GM19452 (cell line): ENCODE measurements around the gene CATSPER3.

ENCODE experiments used
- ATAC-seq: cut with Tn5 transposase; IDR thresholded peaks from one replicate; pipeline ENCODE4 v1.9.1; 2021; ENCODE audit not compliant: unreplicated experiment

Gene CATSPER3

DNA sequence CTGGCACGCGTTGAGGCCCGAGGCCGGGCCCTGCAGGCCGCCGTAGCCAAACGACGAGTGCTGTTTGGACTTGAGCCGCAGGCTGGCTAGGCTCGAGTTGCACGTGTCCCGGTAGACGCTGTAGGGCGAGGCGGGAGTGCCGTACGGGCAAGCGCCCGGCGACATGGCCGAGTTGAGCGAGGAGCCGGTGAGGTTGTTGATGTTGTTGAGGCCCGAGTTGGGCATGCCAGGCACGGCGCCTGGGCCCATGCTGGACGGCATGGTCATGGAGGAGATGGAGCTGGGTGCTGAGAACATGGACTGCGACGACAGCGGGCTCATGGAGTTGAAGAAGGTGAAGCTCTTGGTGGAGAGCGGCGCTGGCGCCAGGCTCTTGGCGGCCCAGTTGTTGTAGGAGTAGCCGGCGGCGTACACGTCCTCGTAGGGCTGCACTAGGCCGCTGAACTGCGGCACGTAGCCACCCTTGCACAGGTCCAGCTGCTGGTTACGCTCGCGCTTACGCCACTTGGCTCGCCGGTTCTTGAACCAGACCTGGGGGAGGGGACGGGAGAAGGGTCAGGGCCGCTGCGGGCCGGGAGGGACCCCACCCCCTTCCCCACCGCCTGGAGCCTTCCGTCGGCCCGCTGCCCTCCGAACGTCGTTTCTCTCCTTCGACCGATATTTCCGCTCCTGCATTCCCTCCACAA lies 61.2 kb downstream of the CATSPER3 start:
- no peak for ATAC-seq

DNA sequence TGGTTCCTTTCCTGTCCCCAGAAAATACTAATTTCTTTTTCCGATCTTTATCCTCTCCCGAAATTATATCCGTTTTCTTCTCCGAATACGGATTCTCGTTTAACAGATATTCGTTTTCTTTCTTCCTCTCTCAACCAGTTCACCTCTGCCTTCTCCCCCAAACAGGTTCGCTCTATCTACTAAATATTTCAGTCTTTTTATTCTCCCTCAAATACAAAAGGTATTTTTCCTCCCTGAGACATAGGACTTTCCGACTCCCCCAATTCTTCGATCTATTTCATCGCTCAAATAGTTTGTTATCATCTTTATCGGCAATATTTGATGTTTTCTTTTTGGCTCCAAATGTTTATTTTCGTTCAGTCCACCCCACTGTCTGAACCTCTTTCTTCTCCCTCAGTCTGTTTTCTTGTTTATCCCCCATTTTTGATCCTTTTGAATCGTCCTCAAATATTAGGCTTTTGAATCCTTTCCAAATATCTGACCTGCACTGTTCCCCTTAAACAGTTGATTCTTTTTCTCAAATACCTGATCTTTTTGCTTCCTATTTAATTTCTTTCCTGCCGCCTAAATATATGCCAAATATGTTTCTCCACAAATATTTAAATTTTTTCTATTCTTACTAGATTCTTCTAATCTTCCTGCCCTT lies 61.9 kb downstream of the CATSPER3 start:
- ATAC-seq: no peak

DNA sequence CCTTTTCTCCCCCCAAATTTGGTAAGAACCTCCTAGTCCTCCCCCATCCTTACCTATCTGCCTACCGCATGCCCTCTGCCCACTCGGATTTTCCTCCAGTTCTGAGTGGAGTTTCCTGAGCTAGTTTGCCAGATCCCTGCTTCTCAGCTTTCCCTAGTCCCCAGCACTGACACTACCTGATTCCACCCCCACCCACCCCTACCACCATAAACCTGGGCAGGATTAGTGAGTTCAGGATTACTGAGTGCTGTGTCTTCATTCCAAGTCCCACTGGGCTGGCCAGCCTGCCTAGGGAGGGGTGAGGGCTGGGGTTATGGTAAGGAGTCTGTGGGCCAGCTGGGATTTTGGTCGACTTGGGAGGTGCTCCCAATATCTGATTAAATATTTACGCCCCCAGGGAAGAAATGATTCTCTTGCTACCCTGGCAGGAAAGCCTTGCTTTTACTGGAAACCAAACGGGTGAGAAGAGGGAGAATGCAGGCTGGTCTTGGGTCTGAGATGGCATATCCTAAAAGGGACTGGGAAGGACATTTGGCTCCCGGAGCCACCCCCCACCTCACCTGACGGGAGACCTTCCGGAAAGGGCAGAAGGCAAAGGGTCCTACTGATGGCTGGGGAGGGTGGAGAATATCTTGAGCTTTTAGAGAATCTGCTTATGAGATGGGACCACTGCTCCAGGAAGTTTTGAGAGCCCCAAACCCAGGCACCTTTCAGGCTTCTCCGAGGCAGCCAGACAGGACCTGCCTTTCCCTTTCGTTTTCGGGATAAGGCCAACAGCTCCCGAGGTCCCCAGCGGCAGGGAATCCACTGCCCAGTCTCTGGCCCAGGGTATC lies 62.6 kb downstream of the CATSPER3 start:
- no peak for ATAC-seq

DNA sequence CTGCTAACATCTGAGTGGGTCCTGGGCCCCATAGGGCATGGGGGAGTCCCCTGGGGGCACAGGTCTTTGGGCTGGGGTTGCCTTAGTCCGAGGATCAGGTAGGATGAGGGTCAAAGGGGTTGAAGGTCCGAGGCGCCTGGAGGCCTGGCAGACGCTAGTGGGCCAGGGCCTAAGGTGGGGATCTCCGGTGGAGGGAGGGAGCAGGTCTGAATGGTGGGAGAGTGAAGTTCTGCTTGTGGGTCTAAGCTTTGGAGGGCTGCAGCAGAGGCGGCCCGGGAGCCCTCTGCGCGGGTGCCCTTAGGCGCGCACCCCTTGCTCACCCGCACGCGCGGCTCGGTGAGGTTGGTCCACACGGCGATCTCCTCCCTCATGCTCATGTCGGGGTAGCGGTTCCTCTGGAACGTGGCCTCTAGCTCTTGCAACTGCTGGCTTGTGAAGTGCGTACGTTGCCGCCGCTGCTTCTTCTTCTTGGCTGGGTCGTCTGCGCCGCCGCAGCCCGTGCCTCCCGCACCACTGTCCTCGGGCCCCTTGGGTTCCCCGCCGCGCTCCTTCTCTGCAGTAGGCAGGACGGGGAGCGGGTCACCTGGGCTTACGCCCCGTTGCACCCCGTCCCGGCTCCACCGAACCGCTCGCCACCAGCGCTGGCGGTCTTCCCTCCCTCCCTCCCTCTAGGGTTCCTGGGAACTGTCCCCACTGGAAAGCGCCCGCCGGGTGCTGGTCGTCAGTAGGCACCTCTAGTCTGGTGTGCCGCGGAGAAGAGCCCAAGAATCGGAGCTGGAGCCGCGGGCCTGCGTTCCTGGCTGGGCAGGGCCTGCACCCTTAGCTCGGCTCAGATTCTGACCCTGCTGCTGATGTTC lies 63.5 kb downstream of the CATSPER3 start:
- no peak for ATAC-seq

DNA sequence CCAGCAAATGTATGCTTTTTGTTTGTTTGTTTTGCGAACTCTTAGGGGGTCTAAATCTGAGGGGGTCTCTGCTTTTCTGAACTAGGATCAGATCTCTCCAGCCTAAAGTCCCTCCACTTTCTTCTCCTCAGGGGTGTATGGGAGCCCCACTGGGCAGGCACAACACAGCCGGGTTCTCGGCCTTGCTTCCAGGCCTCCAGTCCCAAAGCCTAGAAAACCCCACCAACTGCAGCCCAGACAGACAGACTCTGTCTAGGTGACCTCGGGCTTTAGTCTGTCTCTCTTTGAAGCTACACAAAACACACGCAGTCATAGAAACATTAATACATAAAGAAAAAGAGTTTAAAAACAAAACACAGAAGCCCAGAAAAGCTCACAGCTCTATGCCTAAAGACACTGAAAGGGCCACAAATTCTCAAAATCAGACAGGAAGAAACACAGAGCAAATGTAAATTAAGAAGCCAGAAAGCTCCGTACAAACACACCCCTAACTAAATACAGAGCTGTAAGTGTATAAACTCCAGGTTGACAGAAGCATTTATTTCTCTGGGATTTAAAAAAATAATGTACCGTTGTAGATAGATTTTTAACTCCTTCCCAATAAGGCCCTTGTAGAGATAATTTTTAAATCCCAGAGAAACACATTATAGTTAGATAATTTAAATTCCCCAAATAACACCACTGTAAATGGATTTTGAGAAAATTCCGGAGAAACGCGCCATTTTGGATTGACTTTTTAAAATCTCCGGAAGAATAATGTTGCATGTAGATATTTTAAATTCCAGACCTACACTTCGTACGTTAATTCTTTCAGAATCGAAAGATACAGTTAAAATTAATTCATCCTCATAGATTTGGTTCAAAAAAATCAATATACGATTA lies 64.3 kb downstream of the CATSPER3 start:
- no peak for ATAC-seq

DNA sequence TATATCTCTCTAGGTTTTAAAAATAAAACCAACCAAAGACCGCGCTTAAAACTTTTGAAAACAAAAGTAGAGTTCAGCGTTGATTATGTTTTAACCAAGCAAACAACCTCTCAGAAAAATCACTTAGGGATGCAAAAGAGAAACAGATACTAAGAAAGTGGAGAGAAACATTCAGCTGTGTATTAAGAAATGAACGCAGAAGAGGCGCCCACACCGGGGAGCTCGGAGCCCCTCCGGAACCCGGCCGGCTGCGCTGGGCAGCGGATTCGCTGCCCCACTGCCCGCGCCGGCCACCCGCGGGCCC lies 64.9 kb downstream of the CATSPER3 start:
- no peak for ATAC-seq

DNA sequence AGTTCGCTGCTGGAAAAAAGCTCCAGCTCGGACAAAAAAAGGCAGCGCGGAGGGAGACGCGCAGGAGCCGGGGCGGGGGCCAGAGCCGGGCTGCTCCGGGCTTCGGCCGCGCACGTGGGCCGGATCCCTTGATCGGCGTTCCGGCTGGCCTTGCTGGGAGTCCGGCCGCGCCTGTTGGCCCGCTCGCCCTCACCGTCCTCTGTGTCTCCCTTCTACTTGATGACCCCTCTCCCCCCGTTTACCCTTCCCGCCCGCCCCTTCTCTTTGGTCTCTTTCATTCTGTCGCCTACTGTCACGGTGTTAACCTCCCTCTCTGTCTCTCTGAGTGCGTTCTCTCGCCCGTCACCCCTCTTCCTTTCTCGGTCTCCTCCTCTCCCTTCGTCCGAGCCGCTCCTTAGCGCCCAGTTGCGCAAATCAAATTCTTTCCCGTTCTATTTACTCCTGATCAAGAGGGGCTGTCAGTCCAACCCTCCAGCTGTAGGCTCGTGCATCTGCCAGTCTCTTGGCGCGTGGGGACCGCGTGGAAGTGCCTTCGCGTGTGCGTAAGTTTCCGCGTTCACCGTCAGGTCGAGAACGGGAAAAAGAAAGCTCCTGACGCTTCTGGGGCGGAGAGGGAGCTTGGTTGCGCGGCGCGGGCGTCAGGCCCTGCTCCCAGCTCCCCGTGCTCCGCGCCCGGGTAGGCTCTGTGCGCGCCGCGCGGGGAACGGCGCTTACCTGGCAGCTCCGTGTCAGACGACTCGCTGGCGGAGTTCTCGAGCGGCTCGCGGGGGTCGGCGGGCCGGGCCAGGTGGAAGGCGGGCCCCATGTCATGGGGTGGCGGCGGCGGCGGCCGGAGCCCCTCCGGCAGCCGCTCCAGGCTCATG lies 65.5 kb downstream of the CATSPER3 start:
- no peak for ATAC-seq

DNA sequence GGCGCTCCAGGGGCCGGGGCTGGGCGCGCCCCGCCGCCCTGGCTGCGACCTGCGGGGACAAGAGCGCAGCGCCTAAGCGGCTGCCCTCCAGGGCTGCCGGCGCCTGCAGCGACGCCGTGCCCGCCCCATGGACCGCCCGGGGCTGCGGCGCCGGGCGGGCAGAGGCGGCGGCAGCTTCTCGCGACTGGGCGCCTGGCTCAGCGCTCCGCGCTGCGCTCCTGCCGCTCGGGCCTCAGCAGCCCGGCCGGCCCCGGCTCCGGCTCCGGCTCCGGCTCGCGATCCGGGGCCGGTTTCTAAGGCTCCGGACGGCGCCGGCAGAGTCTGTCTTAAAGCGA lies 66.2 kb downstream of the CATSPER3 start, which contains the start of gene PITX1:
PITX1 (minus strand) TSS at position 328 of the 335 bp plus-strand sequence. CDS start 347 bp downstream, outside the sequence.
- no peak for ATAC-seq

DNA sequence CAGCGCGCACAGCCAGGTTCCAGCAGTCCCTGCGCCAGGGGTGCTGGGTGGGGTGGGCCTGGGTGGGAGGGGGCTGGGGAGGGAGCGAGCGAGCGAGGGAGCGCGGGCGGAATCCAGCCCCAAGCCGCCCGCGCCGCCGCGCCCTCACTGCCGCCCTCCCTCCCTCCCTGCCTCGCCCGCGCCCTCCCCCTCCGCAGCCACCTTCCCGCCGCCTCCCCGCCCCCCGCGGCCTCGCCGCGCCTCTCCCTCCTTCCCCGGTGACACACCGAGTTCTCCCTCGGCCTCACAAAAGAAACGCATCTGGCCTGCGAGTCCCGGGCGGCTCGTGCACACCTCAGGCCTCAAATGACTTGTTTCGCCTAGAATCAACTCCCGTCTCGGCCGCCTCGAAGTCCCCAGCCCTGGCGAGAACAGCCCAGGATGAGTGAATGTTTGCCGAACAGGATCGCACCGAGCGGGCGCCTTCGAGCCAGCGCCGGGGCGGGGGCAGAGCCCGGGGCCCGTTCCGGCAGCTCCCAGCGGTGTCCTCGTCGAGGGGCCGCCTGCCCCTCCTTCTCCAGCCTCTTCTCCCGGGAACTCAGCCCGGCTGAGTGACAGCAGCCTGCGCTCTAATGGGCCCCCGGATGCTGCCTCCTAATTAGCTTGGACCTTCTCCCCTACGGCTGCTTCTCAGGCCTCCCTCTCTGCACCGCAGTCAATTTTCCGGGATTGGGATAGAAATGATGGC lies 66.7 kb downstream of the CATSPER3 start:
- ATAC-seq: no peak

DNA sequence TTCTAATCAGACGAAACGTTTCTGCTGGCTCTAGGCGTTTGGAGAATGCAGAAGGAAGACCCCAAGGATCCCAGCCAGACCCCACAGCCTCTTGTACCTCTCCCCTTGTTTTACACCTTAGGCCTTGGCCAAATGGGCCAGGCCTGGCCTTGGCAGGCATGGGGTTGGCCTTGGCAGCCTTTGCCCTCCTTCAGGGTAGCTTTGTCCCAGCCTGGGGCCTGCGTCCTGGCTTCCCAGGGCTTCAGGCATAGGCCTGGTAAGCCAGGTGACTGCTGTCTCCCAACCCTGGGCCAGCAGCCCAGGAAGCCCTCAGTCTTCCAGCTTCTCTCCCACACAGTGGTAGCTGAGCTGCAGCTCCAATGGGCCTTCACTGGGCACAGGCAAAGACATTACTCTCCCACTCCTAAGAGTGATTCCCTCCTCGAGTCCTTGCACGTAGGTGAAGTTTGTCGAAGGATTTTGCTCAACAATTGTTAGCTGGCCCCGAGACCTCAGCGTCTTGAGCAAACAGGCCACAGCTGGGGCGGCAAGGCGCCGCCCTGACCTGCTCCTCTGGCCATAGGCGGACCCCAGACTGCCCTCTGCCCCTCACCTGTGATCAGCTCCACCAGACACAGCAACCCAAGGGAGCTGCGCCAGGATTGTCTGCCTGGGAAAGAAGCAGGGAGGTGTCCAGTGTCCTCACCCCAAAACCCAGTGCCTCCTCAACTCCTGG lies 67.4 kb downstream of the CATSPER3 start:
- ATAC-seq: no peak

DNA sequence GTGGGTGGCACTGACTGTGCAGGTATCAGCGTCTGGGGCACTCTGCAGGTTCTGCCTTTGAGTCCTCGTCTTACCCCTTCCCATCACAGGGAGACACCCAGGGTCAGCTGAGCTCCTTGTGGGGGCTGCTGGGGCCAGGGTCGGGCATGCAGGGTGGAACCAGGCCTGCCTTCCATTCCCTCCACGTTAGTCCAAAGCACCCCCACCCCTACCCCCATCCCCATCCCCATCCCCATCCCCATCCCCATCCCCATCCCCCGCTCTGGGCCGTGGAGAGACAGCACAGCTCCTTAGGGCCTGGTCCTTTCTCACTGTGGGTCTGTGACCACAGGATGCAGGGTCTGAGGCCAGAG lies 67.9 kb downstream of the CATSPER3 start:
- no peak for ATAC-seq

DNA sequence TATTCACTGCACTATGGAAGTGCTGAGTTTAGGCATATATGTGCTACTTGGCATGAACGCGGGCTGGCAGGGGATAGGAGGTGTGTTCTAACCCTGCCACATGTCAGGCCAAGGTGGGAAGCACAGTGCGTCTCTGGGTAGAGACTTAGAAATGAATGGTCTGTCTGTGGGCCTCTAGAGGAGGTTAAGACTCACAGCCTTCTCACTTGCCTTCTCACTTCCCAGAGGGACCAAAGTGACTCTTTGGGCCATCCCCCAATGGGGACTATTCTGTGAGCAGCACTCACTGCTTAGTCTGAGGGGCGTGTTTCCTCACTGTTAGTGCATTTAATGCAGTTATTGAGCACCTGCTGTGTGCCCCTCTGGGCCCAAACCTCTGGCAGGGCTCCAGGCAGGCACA lies 68.7 kb downstream of the CATSPER3 start:
- ATAC-seq: no peak

DNA sequence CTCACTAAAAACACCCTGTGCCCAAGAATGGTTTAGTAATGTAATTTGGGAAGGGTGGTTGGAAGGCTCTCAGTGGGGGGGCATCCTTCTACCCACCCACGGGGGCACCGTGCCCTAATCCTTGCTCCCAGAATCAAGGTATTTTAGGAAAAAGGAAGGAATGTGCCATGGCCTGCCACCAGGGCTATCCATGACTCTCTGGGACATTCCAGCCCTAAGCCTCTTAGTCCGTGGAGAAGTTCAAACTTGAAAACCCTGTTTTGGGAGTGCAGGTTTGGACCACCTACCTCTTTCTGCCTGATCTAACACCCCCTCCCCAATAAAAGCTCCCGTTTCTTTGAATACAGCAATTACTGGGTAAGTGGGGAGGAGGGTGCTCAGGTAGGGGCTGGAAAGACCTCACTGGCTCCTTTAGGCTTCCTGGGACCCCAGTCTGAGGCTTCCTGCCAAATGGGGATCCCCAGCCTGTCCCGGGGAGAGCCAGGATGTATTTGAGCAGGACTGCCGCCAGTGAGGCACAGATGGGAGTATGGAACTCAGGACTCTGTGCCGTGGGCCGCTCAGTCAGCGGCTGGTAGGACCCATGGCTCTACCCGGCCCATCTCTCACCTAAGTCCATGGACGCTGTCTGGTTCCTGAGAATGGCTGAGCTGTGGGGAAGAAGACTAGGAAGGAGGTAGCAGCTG lies 70.0 kb downstream of the CATSPER3 start:
- no peak for ATAC-seq

DNA sequence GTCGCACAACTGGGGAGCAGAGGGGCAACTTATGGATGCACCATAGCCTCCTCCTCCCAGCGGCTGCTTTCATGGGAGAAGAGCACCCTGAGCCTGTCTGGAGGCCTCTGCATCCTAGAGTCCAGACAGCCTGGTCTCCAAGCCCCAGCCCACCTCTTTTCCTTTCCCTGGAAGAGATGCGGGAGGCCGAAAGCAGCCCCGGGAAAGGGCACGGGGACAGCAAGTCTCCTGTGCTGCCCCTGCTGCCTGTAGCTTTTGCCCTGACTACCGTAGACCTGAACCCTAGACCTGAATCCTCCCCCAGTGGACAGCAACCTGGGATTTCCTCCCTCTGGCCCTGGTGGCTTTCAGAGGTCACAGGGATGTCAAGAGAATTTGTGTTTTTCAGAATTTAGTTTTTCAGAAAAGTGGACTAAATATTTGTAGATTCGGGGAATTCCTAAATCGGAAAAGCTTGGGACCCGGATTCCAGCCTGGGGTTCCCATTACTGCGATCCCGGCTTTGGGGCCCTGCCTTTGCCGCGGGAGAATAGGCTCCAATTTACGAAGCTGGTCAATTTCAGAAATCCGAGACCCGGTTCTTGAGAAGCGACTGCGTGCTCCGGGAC lies 70.6 kb downstream of the CATSPER3 start:
- no peak for ATAC-seq

DNA sequence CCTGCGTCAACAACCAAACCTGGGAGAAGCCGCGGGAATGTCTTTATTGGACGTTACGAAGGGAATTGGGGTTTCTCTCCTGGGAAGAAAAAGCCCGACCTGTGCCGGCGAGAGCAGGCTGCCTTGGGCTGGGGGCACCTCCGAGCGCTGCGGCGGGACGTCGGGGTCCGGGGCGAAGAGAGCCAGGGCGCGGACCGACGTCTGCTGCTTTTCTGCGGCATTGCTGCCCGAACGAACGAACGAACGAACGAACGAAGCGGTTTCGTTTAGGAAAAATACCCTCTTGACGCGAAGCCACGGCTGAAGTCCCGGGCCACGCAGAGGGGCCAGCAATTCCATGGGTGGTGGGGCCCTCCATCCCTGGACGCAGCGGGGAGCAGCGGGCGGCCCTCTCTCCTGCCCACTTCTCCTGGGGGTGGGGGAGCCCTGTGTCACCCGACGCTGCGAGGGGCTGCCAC lies 71.1 kb downstream of the CATSPER3 start:
- ATAC-seq: no peak

DNA sequence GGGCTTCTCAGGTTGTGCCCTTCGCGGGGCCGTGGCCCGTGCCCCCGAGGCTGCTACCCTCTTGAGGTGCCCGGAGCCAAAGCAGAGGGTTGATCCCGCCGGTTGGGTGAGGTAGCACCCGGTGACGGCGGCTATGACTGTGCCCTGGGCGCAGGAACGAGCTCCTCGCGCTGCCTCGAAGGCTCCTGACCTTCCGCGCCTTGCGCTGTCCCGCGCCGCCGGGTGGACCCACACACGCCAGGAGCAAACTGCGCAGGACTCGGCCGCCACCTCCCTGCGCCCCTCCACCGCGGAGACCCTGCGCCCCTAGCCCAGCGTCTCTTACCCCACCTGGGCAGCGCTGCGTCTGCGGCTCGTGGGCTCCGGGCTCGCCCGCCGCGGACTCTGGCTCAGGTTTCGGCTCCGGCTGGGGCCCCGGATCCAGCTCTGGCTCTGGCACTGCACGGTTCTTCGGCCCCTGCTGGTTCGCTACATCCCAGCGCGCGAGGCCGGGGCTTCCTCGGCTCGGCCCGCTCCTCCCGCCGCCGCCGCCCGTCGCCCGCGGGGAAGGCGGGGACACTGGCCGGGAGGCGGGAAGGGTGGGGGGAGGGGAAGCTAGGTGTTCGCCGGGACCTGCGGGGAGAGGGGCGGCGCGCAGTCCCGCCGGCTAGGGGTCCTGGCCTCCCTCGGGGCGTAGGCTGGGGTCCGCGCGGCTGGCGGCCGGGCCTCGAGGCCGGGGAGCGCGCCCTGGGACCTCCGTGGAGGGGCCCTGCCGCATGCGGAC lies 71.7 kb downstream of the CATSPER3 start:
- ATAC-seq: no peak

DNA sequence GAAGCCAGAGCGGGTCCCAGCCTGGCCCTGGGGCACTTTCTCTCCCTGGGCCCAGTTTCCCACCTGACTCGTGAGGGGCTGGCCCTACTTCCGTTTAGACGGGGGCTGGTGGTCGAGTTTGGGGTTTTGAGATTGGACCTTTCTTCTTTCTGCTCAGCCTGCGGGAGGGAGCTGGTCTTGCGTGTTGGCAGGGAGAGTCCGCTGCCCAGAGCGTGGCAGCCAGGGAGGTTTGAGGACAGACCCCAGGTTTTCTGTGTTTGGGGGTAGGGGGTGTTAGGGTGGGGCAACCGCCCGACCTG lies 72.3 kb downstream of the CATSPER3 start:
- ATAC-seq: no peak
